Glutamatergic neuron (in vitro differentiated cells): Measurements from ENCODE around the gene PLEKHA6. TPM values are rescaled to one million over a fixed set of nuclear protein-coding genes. Genes with fewer than 3 reads are reported as not detected.
A peak's percentile ranks its signal among the peaks of the same experiment; 100 is the strongest.

Experiments
- DNase-seq: peaks from one replicate; pipeline ENCODE4 v3.0.0; 2022
- H3K27ac Mint-ChIP-seq: one replicate; pipeline ENCODE4 v1.8.0; 2020; ENCODE audit warnings: mild to moderate bottlenecking, mixed read lengths, inconsistent platforms; ENCODE audit not compliant: unreplicated experiment
- H3K27me3 Mint-ChIP-seq: one replicate; pipeline ENCODE4 v1.8.0; 2020; ENCODE audit warnings: mild to moderate bottlenecking, moderate library complexity, mixed read lengths, inconsistent platforms; ENCODE audit not compliant: unreplicated experiment
- H3K36me3 Mint-ChIP-seq: one replicate; pipeline ENCODE4 v1.8.0; 2020; ENCODE audit warnings: mild to moderate bottlenecking, mixed read lengths, inconsistent platforms; ENCODE audit not compliant: unreplicated experiment
- H3K4me1 Mint-ChIP-seq: one replicate; pipeline ENCODE4 v1.8.0; 2020; ENCODE audit warnings: mild to moderate bottlenecking, low read depth, mixed read lengths, inconsistent platforms; ENCODE audit not compliant: unreplicated experiment
- H3K4me3 Mint-ChIP-seq: one replicate; pipeline ENCODE4 v1.8.0; 2020; ENCODE audit warnings: mild to moderate bottlenecking, mixed read lengths, inconsistent platforms; ENCODE audit not compliant: unreplicated experiment
- H3K9me3 Mint-ChIP-seq: one replicate; pipeline ENCODE4 v1.8.0; 2020; ENCODE audit warnings: mild to moderate bottlenecking, moderate library complexity, mixed read lengths, inconsistent platforms; ENCODE audit not compliant: unreplicated experiment
- CTCF ChIP-seq: fragments of 200-600 bp; sonication (generic); IDR thresholded peaks from one replicate; pipeline ENCODE4 v1.5.0; 2021; ENCODE audit not compliant: partially characterized antibody, unreplicated experiment
- total RNA-seq: library from RNA; stranded (reverse); fragmentation: NEBNext Ultra II Directional; extraction: Animal tissue kit (Norgen Biotek cat#: 25700); gene quantifications from one replicate; pipeline ENCODE4 v1.2.1, GENCODE V29; 2021; ENCODE audit not compliant: unreplicated experiment

PLEKHA6 gene
- total RNA-seq, 1 donor from 2014 or later: 72.7 TPM

- H3K4me1 Mint-ChIP-seq: peaks cover 18% of the 10 kb centered on the region
- H3K9me3 Mint-ChIP-seq: peaks cover 13% of the 10 kb centered on the region
- peak overlapping the region; percentile 14 for H3K27ac Mint-ChIP-seq
- no peak for TF ChIP-seq CTCF
- H3K4me3 Mint-ChIP-seq: no peak overlapping the region
- no peaks in the 10 kb centered on the region for H3K36me3 Mint-ChIP-seq
- H3K27me3 Mint-ChIP-seq: peaks cover 16% of the 10 kb centered on the region
- DNase-seq: peak; percentile 28
These were observed 161.1 kb downstream of the PLEKHA6 start for GRCh38 chr1:204198348-204199340.

- Mint-ChIP-seq H3K27ac (no peak overlapping the region), H3K36me3 (no peaks in the 10 kb centered on the region), H3K4me1 (peaks cover 18% of the 10 kb centered on the region), H3K9me3 (peaks cover 13% of the 10 kb centered on the region), H3K27me3 (peaks cover 19% of the 10 kb centered on the region), H3K4me3 (no peak overlapping the region)
- no peak for TF ChIP-seq CTCF
- no peak for DNase-seq
These were observed 162.7 kb downstream of the PLEKHA6 start for GRCh38 chr1:204197068-204197467.

- no peaks in the 10 kb centered on the region for H3K36me3 Mint-ChIP-seq
- no peak for TF ChIP-seq CTCF
- H3K4me1 Mint-ChIP-seq: peaks cover 18% of the 10 kb centered on the region
- H3K4me3 Mint-ChIP-seq: no peak within 1 kb of the TSS
- DNase-seq: no peak
- peaks cover 13% of the 10 kb centered on the region for H3K9me3 Mint-ChIP-seq
- H3K27me3 Mint-ChIP-seq: peaks cover 19% of the 10 kb centered on the region
- H3K27ac Mint-ChIP-seq: no peak within 1 kb of the TSS
These were observed 163.5 kb downstream of the PLEKHA6 start, which contains the start of gene KISS1 for GRCh38 chr1:204196068-204196795. KISS1 (minus strand) TSS chr1:204196491; CDS start chr1:204192876, 3,615 bp downstream.

- Mint-ChIP-seq H3K4me3 (peak overlapping the region; percentile 6), H3K27me3 (peaks cover 19% of the 10 kb centered on the region), H3K27ac (no peak overlapping the region), H3K9me3 (peaks cover 14% of the 10 kb centered on the region), H3K36me3 (no peaks in the 10 kb centered on the region), H3K4me1 (peaks cover 23% of the 10 kb centered on the region)
- DNase-seq: no peak
- no peak for TF ChIP-seq CTCF
These were observed 165.0 kb downstream of the PLEKHA6 start for GRCh38 chr1:204194771-204195170.
